HCT116 (cell line): ENCODE data around the gene ENO2. TPM values are rescaled to one million over a fixed set of nuclear protein-coding genes. Genes with fewer than 3 reads are reported as not detected.

ENCODE experiments used
- ATAC-seq: fragments of 200-7000 bp; cut with Tn5 transposase; 2 replicates; pipeline ENCODE4 v1.9.1; 2020; ENCODE audit warnings: mild to moderate bottlenecking, moderate library complexity
- BruUV-seq: library from RNA; stranded (reverse); fragments of 400-500 nt; replicated peaks from 2 replicates; lab custom pipeline; 2021; lab: Mats Ljungman, UMichigan
- CTCF ChIA-PET: fragments of 300-600 bp; sonication (Branson Sonifier 250); formaldehyde crosslinking; loops from one replicate; lab custom pipeline; 2021; ENCODE audit warnings: antibody characterized with exemption; lab: Charles Lee
- POLR2A ChIA-PET: fragments of 300-600, 350-600 bp; sonication (Branson Sonifier 250); formaldehyde crosslinking; loops from one replicate; lab custom pipeline; 2021; ENCODE audit warnings: antibody characterized with exemption; lab: Charles Lee
- RAD21 ChIA-PET, 2 experiments: fragments of 300-600 bp; sonication (Branson Sonifier 250); formaldehyde crosslinking; loops; one replicate each; lab custom pipeline; 2023; ENCODE audit warnings: low total read pairs in 2 of 2; ENCODE audit not compliant: uncharacterized antibody in 2 of 2, unreplicated experiment in 2 of 2, low non-redundant PET in 1 of 2; lab: Charles Lee
- DNase-seq: peaks from one replicate; pipeline ENCODE4 v3.0.0-alpha.2; 2010; ENCODE audit warnings: low read depth, low spot score
- H2AFZ ChIP-seq: fragments of 200-600 bp; shearing (Covaris generic), sonication (generic); 2 replicates; pipeline ENCODE4 v1.6.1; 2017; ENCODE audit warnings: low read depth, mixed run types, mixed read lengths, antibody characterized with exemption, low read length; ENCODE audit not compliant: poor library complexity, severe bottlenecking
- H3K27ac ChIP-seq: 2 replicates; pipeline ENCODE4 v1.5.1; 2012; ENCODE audit warnings: low read depth, low read length
- H3K27me3 ChIP-seq: fragments of 200-600 bp; sonication (generic); 2 replicates; pipeline ENCODE4 v1.6.1; 2016; ENCODE audit warnings: mixed run types, low read length, mixed read lengths; ENCODE audit not compliant: insufficient read depth
- H3K36me3 ChIP-seq, 2 experiments: fragments of 200-500 bp in 1 of 2; fragments of 200-600 bp in 1 of 2; sonication (Bioruptor generic) in 1 of 2; sonication (generic) in 1 of 2; 2 replicates each; pipeline versions ENCODE4 v1.5.1 to v1.6.1; 2014 to 2016; ENCODE audit warnings: low read length in 2 of 2, inconsistent platforms in 1 of 2, mixed read lengths in 1 of 2, mixed run types in 1 of 2; ENCODE audit not compliant: insufficient read depth in 2 of 2, control insufficient read depth in 1 of 2
- H3K4me1 ChIP-seq, 2 experiments: fragments of 200-600 bp in 1 of 2; sonication (generic) in 1 of 2; 2 replicates each; pipeline versions ENCODE4 v1.5.1 to v1.6.1; 2012 to 2017; ENCODE audit warnings: low read length in 2 of 2, inconsistent platforms in 1 of 2, mild to moderate bottlenecking in 1 of 2, mixed read lengths in 1 of 2, mixed run types in 1 of 2, moderate library complexity in 1 of 2; ENCODE audit not compliant: insufficient read depth in 2 of 2, control insufficient read depth in 1 of 2
- H3K4me2 ChIP-seq: fragments of 200-600 bp; sonication (generic); 2 replicates; pipeline ENCODE4 v1.6.1; 2017; ENCODE audit warnings: mixed run types, low read length, mixed read lengths
- H3K4me3 ChIP-seq, 2 experiments: fragments of 200-600 bp in 1 of 2; sonication (generic) in 1 of 2; replicated peaks in 1 of 2; 2 replicates each; pipeline ENCODE4 v1.5.1; 2011 to 2016; ENCODE audit warnings: low read length in 2 of 2, control low read depth in 1 of 2, low read depth in 1 of 2, mild to moderate bottlenecking in 1 of 2, mixed read lengths in 1 of 2, mixed run types in 1 of 2
- H3K79me2 ChIP-seq: fragments of 200-600 bp; sonication (generic); 2 replicates; pipeline ENCODE4 v1.6.1; 2017; ENCODE audit warnings: mild to moderate bottlenecking, mixed run types, low read length, moderate library complexity, mixed read lengths; ENCODE audit not compliant: insufficient read depth
- H3K9ac ChIP-seq: fragments of 200-600 bp; sonication (generic); 2 replicates; pipeline ENCODE4 v1.6.1; 2016; ENCODE audit warnings: low read length, mixed read lengths
- H3K9me2 ChIP-seq: fragments of 200-600 bp; sonication (generic), shearing (Covaris generic); 2 replicates; pipeline ENCODE4 v1.6.1; 2017; ENCODE audit warnings: mixed run types, mild to moderate bottlenecking, moderate library complexity; ENCODE audit not compliant: insufficient read depth
- H3K9me3 ChIP-seq, 2 experiments: fragments of 200-500 bp in 1 of 2; fragments of 200-600 bp in 1 of 2; sonication (Bioruptor generic) in 1 of 2; sonication (generic) in 1 of 2; 2 replicates each; pipeline ENCODE4 v1.6.1; 2014 to 2017; ENCODE audit warnings: low read length in 2 of 2, mixed read lengths in 2 of 2, inconsistent platforms in 1 of 2, low read depth in 1 of 2, mild to moderate bottlenecking in 1 of 2, mixed run types in 1 of 2, moderate library complexity in 1 of 2; ENCODE audit not compliant: control insufficient read depth in 1 of 2, insufficient read depth in 1 of 2
- H4K20me1 ChIP-seq: fragments of 200-600 bp; sonication (generic), shearing (Covaris generic); 2 replicates; pipeline ENCODE4 v1.6.1; 2017; ENCODE audit warnings: mixed run types, mild to moderate bottlenecking, moderate library complexity; ENCODE audit not compliant: insufficient read depth
- CTCF ChIP-seq, 3 experiments: fragments of 200-600 bp in 1 of 3; sonication (generic) in 1 of 3; IDR thresholded peaks in 2 of 3; conservative IDR thresholded peaks in 1 of 3; 2 replicates each; pipeline ENCODE4 v1.5.1; 2012 to 2017; ENCODE audit warnings: low read depth in 2 of 3, low read length in 2 of 3, antibody characterized with exemption in 1 of 3, borderline replicate concordance in 1 of 3, control low read depth in 1 of 3, mild to moderate bottlenecking in 1 of 3, mixed read lengths in 1 of 3, mixed run types in 1 of 3, moderate library complexity in 1 of 3; ENCODE audit not compliant: insufficient read depth in 1 of 3
- ELF1 ChIP-seq: IDR thresholded peaks from 2 replicates; pipeline ENCODE4 v1.6.1; 2012; ENCODE audit warnings: low read depth, borderline replicate concordance
- POLR2AphosphoS5 ChIP-seq: IDR thresholded peaks from 2 replicates; pipeline ENCODE4 v1.6.1; 2011; ENCODE audit warnings: mild to moderate bottlenecking, low read depth, low read length, moderate library complexity
- SRF ChIP-seq: IDR thresholded peaks from 2 replicates; pipeline ENCODE4 v1.6.1; 2012; ENCODE audit warnings: low read depth
- TCF7L2 ChIP-seq: IDR thresholded peaks from 2 replicates; pipeline ENCODE4 v1.7.0; 2011; ENCODE audit warnings: borderline replicate concordance, inconsistent platforms; ENCODE audit not compliant: insufficient read depth, insufficient read length; ENCODE audit errors: extremely low read depth
- YY1 ChIP-seq: IDR thresholded peaks from 2 replicates; pipeline ENCODE4 v1.6.1; 2011; ENCODE audit warnings: low read length, low read depth, moderate library complexity, mild to moderate bottlenecking; ENCODE audit not compliant: insufficient replicate concordance; ENCODE audit errors: extremely low read depth
- intact Hi-C: fragments of 100-400 bp; cut with micrococcal nuclease; formaldehyde crosslinking; loops from 2 replicates; pipeline ENCODE4 v1.10.0; 2022
- total RNA-seq: library from RNA; stranded (reverse); gene quantifications from one replicate; pipeline ENCODE4 v1.2.1, GENCODE V29; 2021; ENCODE audit not compliant: unreplicated experiment

The ENO2 gene
- total RNA-seq, 1 experiment from 2014 or later: 117 TPM

DNA sequence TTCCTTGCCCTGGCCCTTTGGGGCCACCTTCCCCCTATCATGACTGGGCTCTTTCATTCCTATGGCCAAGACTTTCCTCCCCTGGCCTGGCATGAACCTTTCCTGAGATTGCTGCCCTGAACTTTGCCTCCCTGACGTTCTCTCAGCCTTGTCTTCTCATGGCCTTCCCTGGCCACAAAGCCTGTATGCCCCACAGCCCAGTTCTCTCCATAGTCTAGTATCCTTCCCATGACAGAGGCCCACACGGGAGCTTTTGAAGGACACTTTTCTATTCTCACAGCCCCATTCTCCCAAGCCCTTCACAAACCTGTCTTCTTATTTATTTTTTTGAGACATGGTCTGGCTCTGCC, 24.8 kb downstream of the ENO2 start:
- POLR2A ChIA-PET: interaction anchor here (0.8 to 1.2 kb wide), 4 partner anchors 13 to 70 kb away, joined by 3 to 4 read pairs (median 4); no protein-coding TSS in a partner anchor
- BruUV-seq: no TSS peak

DNA sequence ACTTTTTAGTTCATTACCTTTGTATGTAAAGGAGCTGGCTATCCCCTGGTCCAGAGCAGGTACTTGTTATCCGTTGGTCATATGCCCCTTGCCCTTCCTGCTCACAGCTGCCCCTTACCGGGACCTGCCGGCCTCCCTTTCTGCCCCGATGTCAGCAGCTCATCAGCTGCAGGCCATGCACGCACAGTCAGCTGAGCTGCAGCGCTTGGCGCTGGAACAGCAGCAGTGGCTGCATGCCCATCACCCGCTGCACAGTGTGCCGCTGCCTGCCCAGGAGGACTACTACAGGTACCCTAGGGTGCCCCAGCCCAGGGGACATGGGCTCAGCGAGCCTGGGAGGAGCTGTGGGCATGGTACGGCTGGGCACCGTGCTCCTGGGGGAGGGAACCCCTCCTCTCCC, 26.9 kb downstream of the ENO2 start:
- RAD21 ChIA-PET: no interaction called here
- CTCF ChIA-PET: interaction anchor here (1.3 kb wide), 1 partner anchor 68 kb away, joined by 3 read pairs; the partner anchor contains the start of gene SPSB2
- Histone ChIP-seq H3K79me2 (peaks cover 16% of the 10 kb centered on the region), H2AFZ (no peak overlapping the region), H4K20me1 (no peaks in the 10 kb centered on the region), H3K9me3 (no peaks in the 10 kb centered on the region), H3K9me2 (no peaks in the 10 kb centered on the region), H3K4me3 (no peak overlapping the region), H3K4me2 (no peak overlapping the region), H3K27ac (peak overlapping the region; percentile 26; the same call in 1 of the 2 replicates), H3K27me3 (no peaks in the 10 kb centered on the region), H3K36me3 (peaks cover 8 to 9% of the 10 kb centered on the region in 2 experiments; a peak in 2 of 4 replicates), H3K9ac (no peak overlapping the region), H3K4me1 (peaks cover 24 to 70% of the 10 kb centered on the region in 2 experiments)
- no peak for DNase-seq
- no TSS peak for BruUV-seq
- TF ChIP-seq ELF1: no peak
- TF ChIP-seq SRF: no peak
- no peak for TF ChIP-seq TCF7L2
- TF ChIP-seq YY1: no peak
- no peak for TF ChIP-seq CTCF (IDR thresholded peaks at IDR 0.05 in 2 of 3, conservative IDR thresholded peaks at IDR 0.05 in 1 of 3; ENCODE audit: borderline replicate concordance in 1 of 3, insufficient read depth in 1 of 3, low read depth in 2 of 3, low read length in 2 of 3)
- ATAC-seq: no peak
- POLR2A ChIA-PET: interaction anchor here (1.2 to 6.2 kb wide), 3 partner anchors 16 to 71 kb away, joined by 3 to 106 read pairs (median 6); partner anchors contain the start of genes SPSB2 and TPI1
- intact Hi-C loops: loop anchor here (10.0 kb wide), 1 partner anchor 104 kb away; no protein-coding TSS in a partner anchor

More for the DNA sequence above, 24.8 kb downstream of the ENO2 start:
- RAD21 ChIA-PET: no interaction called here
- peak overlapping the region; percentile 93 for H3K27ac ChIP-seq
- DNase-seq (no peak), ATAC-seq (no peak)
- no peaks in the 10 kb centered on the region for H3K27me3 ChIP-seq
- H2AFZ ChIP-seq: no peak overlapping the region
- H3K9me3 ChIP-seq: no peaks in the 10 kb centered on the region
- intact Hi-C loops: loop anchor here (2.0 kb wide), 1 partner anchor 14 kb away; no protein-coding TSS in a partner anchor
- CTCF ChIA-PET: interaction anchor here (2.3 kb wide), 1 partner anchor 13 kb away, joined by 23 read pairs; no protein-coding TSS in a partner anchor
- no peaks in the 10 kb centered on the region for H3K9me2 ChIP-seq
- peaks cover 13 to 27% of the 10 kb centered on the region in 2 experiments; a peak in 3 of 4 replicates for H3K36me3 ChIP-seq
- no peak overlapping the region for H3K4me3 ChIP-seq
- peaks cover 9% of the 10 kb centered on the region; the same call in 1 of the 2 replicates for H3K79me2 ChIP-seq
- no peaks in the 10 kb centered on the region for H4K20me1 ChIP-seq
- 0 out of 2 replicates have a peak overlapping the region, but pooled peaks have one; percentile 93 for H3K9ac ChIP-seq
- TF ChIP-seq POLR2AphosphoS5 (0 out of 2 replicates have a peak, but pooled peaks have one; percentile 8), YY1 (no peak)
- peaks cover 12 to 50% of the 10 kb centered on the region in 2 experiments; a peak in 3 of 4 replicates for H3K4me1 ChIP-seq
- H3K4me2 ChIP-seq: no peak overlapping the region
